ENCODE measurements around the gene STOML1.

The STOML1 gene

DNA sequence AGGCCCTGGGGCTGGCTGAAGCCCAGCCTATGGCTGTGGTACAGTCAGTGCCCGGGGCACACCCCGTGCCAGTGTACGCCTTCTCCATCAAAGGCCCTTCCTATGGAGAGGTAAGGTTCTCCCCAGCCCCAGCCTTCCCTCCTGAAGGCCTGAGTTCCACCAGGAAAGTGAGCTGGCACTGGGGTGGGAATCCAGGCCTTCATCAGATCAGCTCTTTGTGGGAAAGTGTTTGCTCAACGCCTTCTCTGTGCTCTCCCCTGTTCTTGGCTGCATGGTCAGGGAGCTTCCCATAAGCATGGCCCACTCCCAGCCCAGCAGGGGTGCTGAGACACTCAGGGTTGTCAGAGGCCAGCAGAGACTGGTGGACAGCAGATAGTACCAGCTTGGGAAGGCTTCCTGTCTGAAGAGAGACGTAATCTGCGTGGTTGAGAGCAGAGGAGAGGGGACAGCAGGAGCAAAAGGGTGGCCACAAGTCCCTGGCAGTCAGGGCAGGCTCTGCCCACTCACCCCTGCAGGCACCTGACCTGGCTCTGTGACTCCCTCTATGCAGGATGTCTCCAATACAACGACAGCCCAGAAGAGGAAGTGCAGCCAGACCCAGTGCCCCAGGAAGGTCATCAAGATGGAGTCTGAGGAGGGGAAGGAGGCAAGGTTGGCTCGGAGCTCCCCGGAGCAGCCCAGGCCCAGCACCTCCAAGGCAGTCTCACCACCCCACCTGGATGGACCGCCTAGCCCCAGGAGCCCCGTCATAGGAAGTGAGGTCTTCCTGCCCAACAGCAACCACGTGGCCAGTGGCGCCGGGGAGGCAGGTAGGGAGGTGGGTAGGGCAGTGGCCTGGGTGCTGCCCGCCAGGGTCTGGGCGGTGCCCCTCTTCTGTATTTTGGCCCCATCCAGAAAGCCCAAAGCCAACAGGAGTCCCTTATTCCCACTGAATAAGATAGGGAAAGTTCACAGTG lies 40.8 kb upstream of the STOML1 start:
- Histone ChIP-seq H3K4me1 (ENCODE audit: control insufficient read depth, insufficient read depth, low read length) (peaks cover 11% of the 10 kb centered on the region), H3K27me3 (ENCODE audit: control insufficient read depth, insufficient read depth, low read length) (no peaks in the 10 kb centered on the region), H3K36me3 (ENCODE audit: control insufficient read depth, insufficient read depth, low read length) (peaks cover 25% of the 10 kb centered on the region), H3K27ac (ENCODE audit: low read depth, low read length) (no peak overlapping the region), H3K4me3 (ENCODE audit: low read length) (no peak overlapping the region), H3K9ac (ENCODE audit: low read length) (no peak overlapping the region)

- Histone ChIP-seq H3K9ac (ENCODE audit: low read length) (no peak overlapping the region), H3K27ac (ENCODE audit: low read depth, low read length) (no peak overlapping the region), H3K4me3 (ENCODE audit: low read length) (no peak overlapping the region), H3K36me3 (ENCODE audit: control insufficient read depth, insufficient read depth, low read length) (peaks cover 25% of the 10 kb centered on the region), H3K27me3 (ENCODE audit: control insufficient read depth, insufficient read depth, low read length) (no peaks in the 10 kb centered on the region), H3K4me1 (ENCODE audit: control insufficient read depth, insufficient read depth, low read length) (peaks cover 15% of the 10 kb centered on the region)
Observed at GRCh38 chr15:74032046-74032445, 40.0 kb upstream of the STOML1 start.

DNA sequence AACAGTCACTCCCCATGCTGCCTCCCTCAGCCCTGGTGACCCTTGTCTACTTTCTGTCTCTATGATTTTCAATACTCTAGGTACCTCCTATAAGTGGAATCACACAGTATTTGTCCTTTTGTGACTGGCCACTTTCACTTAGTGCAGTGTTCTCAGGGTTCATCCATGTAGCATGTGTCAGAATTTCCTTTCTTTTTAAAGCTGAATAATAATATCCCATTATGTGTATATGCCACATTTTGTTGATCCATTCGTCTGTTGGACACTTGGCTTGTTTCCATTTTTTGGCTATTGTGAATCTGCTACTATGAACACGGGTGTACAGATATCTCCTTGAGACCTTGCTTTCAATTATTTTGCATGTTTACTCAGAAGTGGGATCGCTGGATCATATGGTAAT lies 36.6 kb upstream of the STOML1 start:
- Histone ChIP-seq H3K27ac (ENCODE audit: low read depth, low read length) (peak overlapping the region; percentile 51), H3K36me3 (ENCODE audit: control insufficient read depth, insufficient read depth, low read length) (peaks cover 28% of the 10 kb centered on the region), H3K4me3 (ENCODE audit: low read length) (no peak overlapping the region), H3K4me1 (ENCODE audit: control insufficient read depth, insufficient read depth, low read length) (peaks cover 19% of the 10 kb centered on the region), H3K9ac (ENCODE audit: low read length) (no peak overlapping the region), H3K27me3 (ENCODE audit: control insufficient read depth, insufficient read depth, low read length) (no peaks in the 10 kb centered on the region)

DNA sequence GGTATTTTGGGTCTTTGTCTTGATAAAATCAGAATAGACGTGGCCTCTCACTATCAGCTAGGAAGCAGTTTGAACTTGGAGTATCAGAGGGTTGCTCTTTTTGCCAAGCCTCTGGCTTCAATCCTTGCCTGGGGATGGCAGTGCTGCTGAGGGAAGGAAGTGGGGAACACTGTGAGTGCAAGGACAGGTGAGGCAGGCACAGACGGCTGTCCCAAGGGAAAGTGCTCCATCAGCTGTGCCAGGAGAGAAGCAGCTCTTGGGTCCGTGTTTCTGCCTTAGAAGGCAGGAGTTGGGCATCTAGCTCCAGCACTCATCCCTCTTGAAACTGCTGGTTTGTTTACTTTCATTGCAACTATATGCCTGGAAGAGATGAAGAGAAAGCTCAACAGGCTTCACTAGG lies 35.6 kb upstream of the STOML1 start:
- no peak overlapping the region for H3K9ac ChIP-seq (ENCODE audit: low read length)
- peaks cover 25% of the 10 kb centered on the region for H3K36me3 ChIP-seq (ENCODE audit: control insufficient read depth, insufficient read depth, low read length)
- peaks cover 20% of the 10 kb centered on the region for H3K4me1 ChIP-seq (ENCODE audit: control insufficient read depth, insufficient read depth, low read length)
- peak overlapping the region; percentile 12 for H3K4me3 ChIP-seq (ENCODE audit: low read length)
- H3K27ac ChIP-seq (ENCODE audit: low read depth, low read length), result peak overlapping the region; percentile 62
- no peaks in the 10 kb centered on the region for H3K27me3 ChIP-seq (ENCODE audit: control insufficient read depth, insufficient read depth, low read length)

DNA sequence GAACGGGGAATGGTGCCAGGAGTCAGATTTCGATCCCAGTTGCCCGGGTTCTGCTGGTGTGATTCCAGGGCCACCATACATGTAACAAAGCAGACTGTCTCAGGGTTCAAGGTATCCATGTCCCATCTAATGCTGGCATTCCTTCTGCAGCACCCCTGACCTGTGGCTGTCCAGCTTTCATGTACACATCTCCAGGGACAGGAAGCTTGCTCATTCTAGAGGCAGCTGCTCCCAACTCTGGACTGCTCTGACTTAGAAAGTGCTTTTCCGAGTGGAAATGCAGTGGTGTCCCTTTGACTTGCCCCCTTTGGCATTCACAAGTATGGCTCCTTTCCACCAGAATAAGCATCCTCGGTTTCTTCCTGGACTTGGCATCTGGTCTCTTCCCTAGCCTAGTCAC lies 33.3 kb upstream of the STOML1 start:
- H3K36me3 ChIP-seq (ENCODE audit: control insufficient read depth, insufficient read depth, low read length), result peaks cover 23% of the 10 kb centered on the region
- no peak overlapping the region for H3K9ac ChIP-seq (ENCODE audit: low read length)
- peaks cover 20% of the 10 kb centered on the region for H3K4me1 ChIP-seq (ENCODE audit: control insufficient read depth, insufficient read depth, low read length)
- H3K27ac ChIP-seq (ENCODE audit: low read depth, low read length), result no peak overlapping the region
- H3K4me3 ChIP-seq (ENCODE audit: low read length), result no peak overlapping the region
- H3K27me3 ChIP-seq (ENCODE audit: control insufficient read depth, insufficient read depth, low read length), result no peaks in the 10 kb centered on the region

GRCh38 chr15:74024687-74025086 lies 32.6 kb upstream of the STOML1 start:
- Histone ChIP-seq H3K9ac (ENCODE audit: low read length) (no peak overlapping the region), H3K4me1 (ENCODE audit: control insufficient read depth, insufficient read depth, low read length) (peaks cover 20% of the 10 kb centered on the region), H3K27me3 (ENCODE audit: control insufficient read depth, insufficient read depth, low read length) (no peaks in the 10 kb centered on the region), H3K36me3 (ENCODE audit: control insufficient read depth, insufficient read depth, low read length) (peaks cover 23% of the 10 kb centered on the region), H3K27ac (ENCODE audit: low read depth, low read length) (peak overlapping the region; percentile 34), H3K4me3 (ENCODE audit: low read length) (no peak overlapping the region)

DNA sequence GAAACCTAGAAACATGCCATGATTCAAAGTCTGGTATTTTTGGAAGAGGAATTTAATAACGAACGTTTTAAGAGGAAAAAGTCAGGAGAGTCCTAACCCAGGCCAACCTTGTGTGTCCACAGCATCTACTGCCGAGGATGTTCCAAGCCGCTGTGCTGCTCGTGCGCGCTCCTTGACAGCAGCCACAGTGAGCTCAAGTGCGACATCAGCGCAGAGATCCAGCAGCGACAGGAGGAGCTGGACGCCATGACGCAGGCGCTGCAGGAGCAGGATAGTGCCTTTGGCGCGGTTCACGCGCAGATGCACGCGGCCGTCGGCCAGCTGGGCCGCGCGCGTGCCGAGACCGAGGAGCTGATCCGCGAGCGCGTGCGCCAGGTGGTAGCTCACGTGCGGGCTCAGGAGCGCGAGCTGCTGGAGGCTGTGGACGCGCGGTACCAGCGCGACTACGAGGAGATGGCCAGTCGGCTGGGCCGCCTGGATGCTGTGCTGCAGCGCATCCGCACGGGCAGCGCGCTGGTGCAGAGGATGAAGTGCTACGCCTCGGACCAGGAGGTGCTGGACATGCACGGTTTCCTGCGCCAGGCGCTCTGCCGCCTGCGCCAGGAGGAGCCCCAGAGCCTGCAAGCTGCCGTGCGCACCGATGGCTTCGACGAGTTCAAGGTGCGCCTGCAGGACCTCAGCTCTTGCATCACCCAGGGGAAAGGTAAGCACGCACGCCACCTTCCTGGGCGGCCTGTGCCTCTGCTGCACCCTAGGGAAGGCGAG lies 30.8 kb upstream of the STOML1 start:
- peaks cover 23% of the 10 kb centered on the region for H3K36me3 ChIP-seq (ENCODE audit: control insufficient read depth, insufficient read depth, low read length)

DNA sequence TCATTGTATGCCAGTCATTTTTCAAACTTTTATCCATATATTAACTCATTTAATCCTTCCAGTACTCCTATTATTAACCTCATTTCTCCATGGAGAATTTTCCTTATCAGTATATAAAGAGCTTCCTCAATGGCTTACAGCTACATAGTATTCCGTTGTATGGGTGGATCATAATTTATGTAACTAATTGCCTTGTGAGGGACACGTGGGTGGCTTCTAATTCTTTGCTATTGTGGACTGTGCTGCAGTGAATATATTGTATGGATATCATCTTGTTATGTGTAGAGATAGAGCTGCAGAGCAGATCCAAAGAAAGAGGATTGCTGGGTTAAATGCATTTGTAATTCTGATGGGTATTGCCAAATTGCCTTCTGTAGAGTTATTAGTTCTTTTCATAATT lies 27.6 kb upstream of the STOML1 start:
- Histone ChIP-seq H3K4me3 (ENCODE audit: low read length) (no peak overlapping the region), H3K36me3 (ENCODE audit: control insufficient read depth, insufficient read depth, low read length) (peaks cover 15% of the 10 kb centered on the region)

More for the DNA sequence above, 30.8 kb upstream of the STOML1 start:
- Histone ChIP-seq H3K27me3 (ENCODE audit: control insufficient read depth, insufficient read depth, low read length) (no peaks in the 10 kb centered on the region), H3K27ac (ENCODE audit: low read depth, low read length) (no peak overlapping the region), H3K4me1 (ENCODE audit: control insufficient read depth, insufficient read depth, low read length) (peaks cover 16% of the 10 kb centered on the region), H3K9ac (ENCODE audit: low read length) (no peak overlapping the region), H3K4me3 (ENCODE audit: low read length) (no peak overlapping the region)

DNA sequence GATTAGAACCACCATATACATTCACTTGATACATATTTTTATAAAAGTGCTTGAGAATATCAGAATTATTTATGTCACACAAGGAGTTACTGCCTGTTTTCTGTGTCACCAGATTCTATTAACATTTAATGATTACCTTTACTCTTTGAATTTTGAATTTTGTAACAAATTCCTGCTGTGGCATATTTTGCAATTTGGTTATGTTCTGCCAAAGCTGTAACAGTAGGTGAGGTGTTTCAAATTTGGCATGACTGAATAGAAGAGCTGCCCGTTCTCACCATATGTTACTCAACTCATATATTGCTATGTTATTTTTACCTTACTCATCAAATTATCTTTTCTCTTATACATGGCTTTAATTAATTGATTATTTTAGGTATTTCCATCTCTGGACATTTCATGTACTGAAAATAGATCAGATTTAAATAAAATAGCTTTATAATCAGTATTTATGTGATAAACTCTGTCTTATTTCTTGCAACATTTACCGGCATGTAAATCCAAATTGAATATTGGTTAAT lies 21.3 kb upstream of the STOML1 start:
- Histone ChIP-seq H3K4me1 (ENCODE audit: control insufficient read depth, insufficient read depth, low read length) (peaks cover 16% of the 10 kb centered on the region), H3K9ac (ENCODE audit: low read length) (no peak overlapping the region), H3K36me3 (ENCODE audit: control insufficient read depth, insufficient read depth, low read length) (peaks cover 5% of the 10 kb centered on the region), H3K27ac (ENCODE audit: low read depth, low read length) (no peak overlapping the region), H3K4me3 (ENCODE audit: low read length) (no peak overlapping the region), H3K27me3 (ENCODE audit: control insufficient read depth, insufficient read depth, low read length) (no peaks in the 10 kb centered on the region)

More for the DNA sequence above, 27.6 kb upstream of the STOML1 start:
- peaks cover 8% of the 10 kb centered on the region for H3K4me1 ChIP-seq (ENCODE audit: control insufficient read depth, insufficient read depth, low read length)
- no peaks in the 10 kb centered on the region for H3K27me3 ChIP-seq (ENCODE audit: control insufficient read depth, insufficient read depth, low read length)
- no peak overlapping the region for H3K27ac ChIP-seq (ENCODE audit: low read depth, low read length)
- H3K9ac ChIP-seq (ENCODE audit: low read length), result no peak overlapping the region

DNA sequence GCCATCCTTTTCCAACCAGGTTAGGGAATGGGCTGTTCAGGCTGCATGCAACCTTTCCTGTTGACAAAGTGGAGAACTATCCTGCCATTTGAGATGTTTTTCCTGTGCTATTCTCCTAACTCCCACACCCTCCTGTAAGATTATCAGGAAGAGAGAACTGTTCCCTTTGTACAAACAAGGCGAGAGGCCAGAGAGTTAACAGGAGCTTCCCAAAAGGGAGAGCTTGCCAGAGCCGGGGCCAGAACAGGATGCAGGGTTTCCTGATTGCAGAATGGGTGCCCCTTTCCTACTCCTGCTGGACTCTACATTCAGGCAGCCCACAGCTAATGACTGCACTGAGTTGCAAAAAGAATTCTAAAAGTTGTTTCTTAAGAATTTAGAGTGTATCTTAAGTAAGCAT lies 19.5 kb upstream of the STOML1 start:
- Histone ChIP-seq H3K9ac (ENCODE audit: low read length) (no peak overlapping the region), H3K27me3 (ENCODE audit: control insufficient read depth, insufficient read depth, low read length) (no peaks in the 10 kb centered on the region), H3K27ac (ENCODE audit: low read depth, low read length) (peak overlapping the region; percentile 45), H3K4me1 (ENCODE audit: control insufficient read depth, insufficient read depth, low read length) (peaks cover 30% of the 10 kb centered on the region), H3K36me3 (ENCODE audit: control insufficient read depth, insufficient read depth, low read length) (peaks cover 5% of the 10 kb centered on the region), H3K4me3 (ENCODE audit: low read length) (peak overlapping the region; percentile 16)

DNA sequence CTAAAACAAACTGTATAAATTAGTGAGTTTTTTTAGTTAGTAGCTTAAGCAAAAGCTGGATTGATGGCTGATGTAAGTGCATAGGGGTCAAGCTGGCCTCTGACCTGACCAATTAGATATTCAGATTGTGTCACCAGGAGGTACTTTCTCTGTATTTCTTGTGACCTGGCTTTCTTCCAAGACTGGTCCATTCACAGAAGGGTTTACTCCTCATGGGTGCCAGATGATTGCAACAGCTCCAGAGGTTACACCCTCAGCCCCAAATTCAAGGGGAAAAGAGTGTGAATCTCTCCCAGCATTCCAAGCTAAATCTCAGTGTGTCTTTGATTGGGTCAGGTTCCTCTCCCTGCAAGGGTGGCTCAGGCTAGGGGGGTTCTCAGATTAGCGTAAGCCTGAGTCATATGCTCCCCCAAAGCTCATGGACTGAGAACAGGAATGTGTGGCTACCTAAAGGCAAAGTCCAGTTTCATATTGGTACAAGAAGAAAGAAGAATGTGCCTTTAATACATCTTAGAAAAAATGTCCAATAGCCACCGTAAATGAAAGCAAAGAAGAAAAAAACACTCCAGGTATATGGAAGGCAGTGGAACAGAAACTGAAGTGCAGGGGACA lies 18.9 kb upstream of the STOML1 start:
- peaks cover 34% of the 10 kb centered on the region for H3K4me1 ChIP-seq (ENCODE audit: control insufficient read depth, insufficient read depth, low read length)
- H3K27ac ChIP-seq (ENCODE audit: low read depth, low read length), result peak overlapping the region; percentile 45
- H3K4me3 ChIP-seq (ENCODE audit: low read length), result peak overlapping the region; percentile 16

DNA sequence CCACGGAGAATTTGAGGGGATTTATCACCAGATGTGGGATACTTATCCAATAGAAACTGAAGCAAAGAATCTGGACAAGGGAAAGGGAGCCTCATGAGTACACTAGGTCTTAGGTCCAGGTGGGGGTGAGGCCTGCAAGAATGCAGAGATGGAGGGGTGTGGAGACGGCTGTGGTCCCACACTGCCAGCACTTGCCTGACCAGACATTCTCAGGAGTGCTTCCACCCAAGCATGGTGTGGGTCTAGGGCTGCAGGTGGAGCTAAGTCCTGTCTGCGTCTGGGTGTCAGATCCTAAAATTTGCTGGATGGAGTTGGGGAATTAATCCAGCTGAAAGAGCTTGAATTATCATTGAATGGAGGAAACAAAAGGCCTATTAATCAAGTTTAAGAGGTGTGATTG lies 16.8 kb upstream of the STOML1 start:
- Histone ChIP-seq H3K9ac (ENCODE audit: low read length) (no peak overlapping the region), H3K4me3 (ENCODE audit: low read length) (no peak overlapping the region), H3K4me1 (ENCODE audit: control insufficient read depth, insufficient read depth, low read length) (peaks cover 38% of the 10 kb centered on the region), H3K36me3 (ENCODE audit: control insufficient read depth, insufficient read depth, low read length) (no peaks in the 10 kb centered on the region), H3K27me3 (ENCODE audit: control insufficient read depth, insufficient read depth, low read length) (no peaks in the 10 kb centered on the region), H3K27ac (ENCODE audit: low read depth, low read length) (no peak overlapping the region)

More for the DNA sequence above, 18.9 kb upstream of the STOML1 start:
- Histone ChIP-seq H3K36me3 (ENCODE audit: control insufficient read depth, insufficient read depth, low read length) (peaks cover 5% of the 10 kb centered on the region), H3K9ac (ENCODE audit: low read length) (no peak overlapping the region), H3K27me3 (ENCODE audit: control insufficient read depth, insufficient read depth, low read length) (no peaks in the 10 kb centered on the region)

All from rectal smooth muscle tissue (tissue), 1 donor.